PC-9 (cell line): Measurements from ENCODE around the gene TBC1D2B.

Experiments used
- EZH2 ChIP-seq: fragments of 200-600 bp; sonication (generic); IDR thresholded peaks from 2 replicates; pipeline ENCODE4 v1.8.0; 2017; ENCODE audit warnings: antibody characterized with exemption, low read depth
- TF ChIP-seq, protein P1 (sequence below): fragments of 200-600 bp; sonication (generic); conservative IDR thresholded peaks from 2 replicates; pipeline ENCODE4 v1.6.1; 2017; ENCODE audit warnings: mixed run types, antibody characterized with exemption, mild to moderate bottlenecking, moderate library complexity

GRCh38 chr15:78110916-78111475, 33.5 kb upstream of the TBC1D2B start:
- TF ChIP-seq, protein P1, sequence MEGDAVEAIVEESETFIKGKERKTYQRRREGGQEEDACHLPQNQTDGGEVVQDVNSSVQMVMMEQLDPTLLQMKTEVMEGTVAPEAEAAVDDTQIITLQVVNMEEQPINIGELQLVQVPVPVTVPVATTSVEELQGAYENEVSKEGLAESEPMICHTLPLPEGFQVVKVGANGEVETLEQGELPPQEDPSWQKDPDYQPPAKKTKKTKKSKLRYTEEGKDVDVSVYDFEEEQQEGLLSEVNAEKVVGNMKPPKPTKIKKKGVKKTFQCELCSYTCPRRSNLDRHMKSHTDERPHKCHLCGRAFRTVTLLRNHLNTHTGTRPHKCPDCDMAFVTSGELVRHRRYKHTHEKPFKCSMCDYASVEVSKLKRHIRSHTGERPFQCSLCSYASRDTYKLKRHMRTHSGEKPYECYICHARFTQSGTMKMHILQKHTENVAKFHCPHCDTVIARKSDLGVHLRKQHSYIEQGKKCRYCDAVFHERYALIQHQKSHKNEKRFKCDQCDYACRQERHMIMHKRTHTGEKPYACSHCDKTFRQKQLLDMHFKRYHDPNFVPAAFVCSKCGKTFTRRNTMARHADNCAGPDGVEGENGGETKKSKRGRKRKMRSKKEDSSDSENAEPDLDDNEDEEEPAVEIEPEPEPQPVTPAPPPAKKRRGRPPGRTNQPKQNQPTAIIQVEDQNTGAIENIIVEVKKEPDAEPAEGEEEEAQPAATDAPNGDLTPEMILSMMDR = no peak
- TF ChIP-seq EZH2 = no peak
